Ishikawa (cell line): ENCODE measurements around the gene EVI5.

ENCODE experiments used
- MAX ChIP-seq: IDR thresholded peaks from 2 replicates; pipeline ENCODE4 v1.6.1; 2012
- NFIC ChIP-seq: IDR thresholded peaks from 2 replicates; pipeline ENCODE4 v1.6.1; 2012
- RAD21 ChIP-seq: IDR thresholded peaks from 2 replicates; pipeline ENCODE4 v1.6.1; 2012; ENCODE audit warnings: low read depth

DNA sequence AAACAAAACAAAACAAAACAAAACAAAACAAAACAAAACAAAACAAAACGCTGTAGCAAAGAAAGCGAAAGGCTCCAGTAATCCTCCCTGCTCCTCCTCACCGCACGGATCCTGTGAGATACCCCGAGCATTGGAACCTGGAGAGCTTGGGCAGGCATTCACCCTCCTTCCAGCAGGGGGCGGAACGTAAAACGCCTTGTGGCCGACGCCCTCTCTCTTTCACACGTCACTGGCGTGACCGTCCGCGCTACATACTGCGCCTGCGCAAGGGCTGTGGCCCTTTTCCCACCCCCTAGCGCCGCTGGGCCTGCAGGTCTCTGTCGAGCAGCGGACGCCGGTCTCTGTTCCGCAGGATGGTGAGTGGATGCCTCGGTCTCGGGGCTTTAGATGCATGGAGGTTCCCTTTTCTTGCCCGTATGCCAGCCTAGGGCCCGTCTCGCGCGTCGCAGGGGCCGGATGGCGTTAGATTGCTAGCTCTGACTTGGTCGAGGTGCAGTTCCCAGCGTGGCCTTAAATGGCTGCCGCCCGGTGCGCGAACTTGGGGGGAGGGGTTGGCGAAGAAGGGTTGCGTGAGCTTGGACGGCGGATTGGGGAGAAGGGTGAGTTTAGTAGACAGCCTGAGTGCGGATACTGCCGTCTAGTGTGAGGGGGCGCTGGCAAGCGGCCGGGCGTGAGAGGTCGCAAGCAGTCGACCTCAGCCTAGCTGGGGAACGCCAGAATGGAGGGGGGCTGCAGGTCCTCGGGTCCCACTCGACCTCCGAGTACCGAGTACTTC is 47.0 kb upstream of the EVI5 start, which contains the start of gene RPL5:
- TF ChIP-seq RAD21, result peak; percentile 29; the same call in 1 of the 2 replicates
- peak; percentile 99 for TF ChIP-seq MAX
- peak; percentile 8; the same call in 1 of the 2 replicates for TF ChIP-seq NFIC
